PFSK-1 (cell line): Measurements from ENCODE around the gene TMEM53.

Experiments used
- POLR2AphosphoS5 ChIP-seq: IDR thresholded peaks from 2 replicates; pipeline ENCODE4 v1.6.1; 2012; ENCODE audit warnings: low read depth, mild to moderate bottlenecking, control low read depth, low read length, moderate library complexity
- SIN3A ChIP-seq: IDR thresholded peaks from 2 replicates; pipeline ENCODE4 v1.6.1; 2012; ENCODE audit warnings: mild to moderate bottlenecking, low read length, moderate library complexity, borderline replicate concordance; ENCODE audit not compliant: insufficient read depth

DNA sequence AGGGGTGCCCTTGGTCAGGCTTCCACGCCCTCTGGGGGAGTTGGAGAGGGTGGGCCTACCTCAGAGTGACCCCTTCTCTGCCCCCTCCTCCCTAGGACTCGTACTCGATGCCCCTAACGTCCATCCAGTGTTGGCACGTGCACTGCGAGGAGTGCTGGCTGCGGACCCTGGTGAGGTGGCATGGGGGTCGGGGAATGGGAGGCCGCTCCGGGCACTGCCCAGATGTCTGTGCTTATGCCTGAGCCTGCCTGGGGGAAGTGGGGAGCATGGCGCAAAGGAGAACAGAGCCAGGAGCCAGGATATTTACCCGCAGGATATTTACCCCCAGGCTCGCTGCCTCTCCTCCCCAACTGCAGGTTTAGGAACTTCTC is 24.5 kb downstream of the TMEM53 start:
- TF ChIP-seq POLR2AphosphoS5 (no peak), SIN3A (no peak)
